ENCODE measurements around the gene SYNGAP1. TPM values are rescaled to one million over a fixed set of nuclear protein-coding genes. Genes with fewer than 3 reads are reported as not detected.

SYNGAP1 gene
- total and polyA plus RNA-seq, 2 experiments from 2014 or later: 13.9 to 45.0 TPM

DNA sequence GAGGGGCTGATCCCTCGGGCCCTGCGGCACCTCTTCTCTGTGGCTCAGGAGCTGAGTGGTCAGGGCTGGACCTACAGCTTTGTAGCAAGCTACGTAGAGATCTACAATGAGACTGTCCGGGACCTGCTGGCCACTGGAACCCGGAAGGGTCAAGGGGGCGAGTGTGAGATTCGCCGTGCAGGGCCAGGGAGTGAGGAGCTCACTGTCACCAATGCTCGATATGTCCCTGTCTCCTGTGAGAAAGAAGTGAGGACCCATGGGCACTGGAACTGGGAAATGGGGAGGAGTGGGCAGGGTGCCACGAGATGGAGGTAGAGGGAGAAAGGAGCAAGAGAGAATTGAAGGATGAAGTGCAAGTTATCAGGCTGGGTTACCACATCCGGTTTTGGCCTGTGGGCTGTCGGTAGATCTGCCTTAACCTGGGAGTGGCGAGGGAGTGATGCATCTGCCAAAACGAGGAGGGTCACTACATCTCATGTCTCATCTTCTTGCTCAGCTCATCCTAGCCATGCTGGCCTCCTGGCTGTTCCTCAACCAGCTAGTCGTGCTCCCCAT is 14.4 kb upstream of the SYNGAP1 start (continued):
- TF ChIP-seq, protein P1, sequence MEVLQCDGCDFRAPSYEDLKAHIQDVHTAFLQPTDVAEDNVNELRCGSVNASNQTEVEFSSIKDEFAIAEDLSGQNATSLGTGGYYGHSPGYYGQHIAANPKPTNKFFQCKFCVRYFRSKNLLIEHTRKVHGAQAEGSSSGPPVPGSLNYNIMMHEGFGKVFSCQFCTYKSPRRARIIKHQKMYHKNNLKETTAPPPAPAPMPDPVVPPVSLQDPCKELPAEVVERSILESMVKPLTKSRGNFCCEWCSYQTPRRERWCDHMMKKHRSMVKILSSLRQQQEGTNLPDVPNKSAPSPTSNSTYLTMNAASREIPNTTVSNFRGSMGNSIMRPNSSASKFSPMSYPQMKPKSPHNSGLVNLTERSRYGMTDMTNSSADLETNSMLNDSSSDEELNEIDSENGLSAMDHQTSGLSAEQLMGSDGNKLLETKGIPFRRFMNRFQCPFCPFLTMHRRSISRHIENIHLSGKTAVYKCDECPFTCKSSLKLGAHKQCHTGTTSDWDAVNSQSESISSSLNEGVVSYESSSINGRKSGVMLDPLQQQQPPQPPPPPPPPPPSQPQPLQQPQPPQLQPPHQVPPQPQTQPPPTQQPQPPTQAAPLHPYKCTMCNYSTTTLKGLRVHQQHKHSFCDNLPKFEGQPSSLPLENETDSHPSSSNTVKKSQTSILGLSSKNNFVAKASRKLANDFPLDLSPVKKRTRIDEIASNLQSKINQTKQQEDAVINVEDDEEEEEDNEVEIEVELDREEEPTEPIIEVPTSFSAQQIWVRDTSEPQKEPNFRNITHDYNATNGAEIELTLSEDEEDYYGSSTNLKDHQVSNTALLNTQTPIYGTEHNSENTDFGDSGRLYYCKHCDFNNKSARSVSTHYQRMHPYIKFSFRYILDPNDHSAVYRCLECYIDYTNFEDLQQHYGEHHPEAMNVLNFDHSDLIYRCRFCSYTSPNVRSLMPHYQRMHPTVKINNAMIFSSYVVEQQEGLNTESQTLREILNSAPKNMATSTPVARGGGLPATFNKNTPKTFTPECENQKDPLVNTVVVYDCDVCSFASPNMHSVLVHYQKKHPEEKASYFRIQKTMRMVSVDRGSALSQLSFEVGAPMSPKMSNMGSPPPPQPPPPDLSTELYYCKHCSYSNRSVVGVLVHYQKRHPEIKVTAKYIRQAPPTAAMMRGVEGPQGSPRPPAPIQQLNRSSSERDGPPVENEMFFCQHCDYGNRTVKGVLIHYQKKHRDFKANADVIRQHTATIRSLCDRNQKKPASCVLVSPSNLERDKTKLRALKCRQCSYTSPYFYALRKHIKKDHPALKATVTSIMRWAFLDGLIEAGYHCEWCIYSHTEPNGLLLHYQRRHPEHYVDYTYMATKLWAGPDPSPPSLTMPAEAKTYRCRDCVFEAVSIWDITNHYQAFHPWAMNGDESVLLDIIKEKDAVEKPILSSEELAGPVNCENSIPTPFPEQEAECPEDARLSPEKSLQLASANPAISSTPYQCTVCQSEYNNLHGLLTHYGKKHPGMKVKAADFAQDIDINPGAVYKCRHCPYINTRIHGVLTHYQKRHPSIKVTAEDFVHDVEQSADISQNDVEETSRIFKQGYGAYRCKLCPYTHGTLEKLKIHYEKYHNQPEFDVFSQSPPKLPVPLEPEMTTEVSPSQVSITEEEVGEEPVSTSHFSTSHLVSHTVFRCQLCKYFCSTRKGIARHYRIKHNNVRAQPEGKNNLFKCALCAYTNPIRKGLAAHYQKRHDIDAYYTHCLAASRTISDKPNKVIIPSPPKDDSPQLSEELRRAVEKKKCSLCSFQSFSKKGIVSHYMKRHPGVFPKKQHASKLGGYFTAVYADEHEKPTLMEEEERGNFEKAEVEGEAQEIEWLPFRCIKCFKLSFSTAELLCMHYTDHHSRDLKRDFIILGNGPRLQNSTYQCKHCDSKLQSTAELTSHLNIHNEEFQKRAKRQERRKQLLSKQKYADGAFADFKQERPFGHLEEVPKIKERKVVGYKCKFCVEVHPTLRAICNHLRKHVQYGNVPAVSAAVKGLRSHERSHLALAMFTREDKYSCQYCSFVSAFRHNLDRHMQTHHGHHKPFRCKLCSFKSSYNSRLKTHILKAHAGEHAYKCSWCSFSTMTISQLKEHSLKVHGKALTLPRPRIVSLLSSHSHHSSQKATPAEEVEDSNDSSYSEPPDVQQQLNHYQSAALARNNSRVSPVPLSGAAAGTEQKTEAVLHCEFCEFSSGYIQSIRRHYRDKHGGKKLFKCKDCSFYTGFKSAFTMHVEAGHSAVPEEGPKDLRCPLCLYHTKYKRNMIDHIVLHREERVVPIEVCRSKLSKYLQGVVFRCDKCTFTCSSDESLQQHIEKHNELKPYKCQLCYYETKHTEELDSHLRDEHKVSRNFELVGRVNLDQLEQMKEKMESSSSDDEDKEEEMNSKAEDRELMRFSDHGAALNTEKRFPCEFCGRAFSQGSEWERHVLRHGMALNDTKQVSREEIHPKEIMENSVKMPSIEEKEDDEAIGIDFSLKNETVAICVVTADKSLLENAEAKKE (CRISPR knock-in tag; IDR thresholded peaks at IDR 0.05): no peak

DNA sequence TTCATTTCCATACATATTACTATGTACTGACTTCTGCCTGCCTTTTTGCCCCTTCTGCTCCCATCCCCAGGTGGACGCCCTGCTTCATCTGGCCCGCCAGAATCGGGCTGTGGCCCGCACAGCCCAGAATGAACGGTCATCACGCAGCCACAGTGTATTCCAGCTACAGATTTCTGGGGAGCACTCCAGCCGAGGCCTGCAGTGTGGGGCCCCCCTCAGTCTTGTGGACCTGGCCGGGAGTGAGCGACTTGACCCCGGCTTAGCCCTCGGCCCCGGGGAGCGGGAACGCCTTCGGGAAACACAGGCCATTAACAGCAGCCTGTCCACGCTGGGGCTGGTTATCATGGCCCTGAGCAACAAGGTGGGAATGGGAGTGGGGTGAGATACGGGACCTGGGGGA is 13.7 kb upstream of the SYNGAP1 start:
- Histone ChIP-seq H3K27me3 (ENCODE audit: insufficient read depth) (no peaks in the 10 kb centered on the region), H3K4me3 (no peak overlapping the region), H2AFZ (no peak overlapping the region), H3K4me1 (ENCODE audit: insufficient read depth) (peaks cover 5% of the 10 kb centered on the region; the same call in 1 of the 2 replicates), H3K79me2 (replicated peaks; ENCODE audit: insufficient read depth) (0 out of 2 replicates have a peak, but pooled peaks cover 4% of the 10 kb centered on the region), H4K20me1 (replicated peaks; ENCODE audit: insufficient read depth) (peaks cover 4% of the 10 kb centered on the region; the same call in 1 of the 2 replicates), H3K27ac (ENCODE audit: low read depth) (no peak overlapping the region), H3K36me3 (ENCODE audit: insufficient read depth) (peaks cover 46% of the 10 kb centered on the region), H3K9me2 (ENCODE audit: insufficient read depth) (no peaks in the 10 kb centered on the region), H3F3A (replicated peaks; ENCODE audit: low read depth) (peaks cover 11% of the 10 kb centered on the region), H3K4me2 (no peak overlapping the region)
- no peak overlapping the region for H3K27ac Mint-ChIP-seq
- no peak overlapping the region for H3K4me3 Mint-ChIP-seq
- ATAC-seq (no peak), DNase-seq (ENCODE audit: low spot score) (no peak)
- H3K4me1 Mint-ChIP-seq: peaks cover 13% of the 10 kb centered on the region
- peaks cover 63% of the 10 kb centered on the region for H3K36me3 Mint-ChIP-seq (ENCODE audit: low read depth)
- H3K9me3 Mint-ChIP-seq: no peaks in the 10 kb centered on the region
- H3K27me3 Mint-ChIP-seq (ENCODE audit: insufficient read depth, low read depth, poor library complexity): peaks cover 7% of the 10 kb centered on the region
- TF ChIP-seq POLR2AphosphoS5 (IDR thresholded peaks at IDR 0.05; ENCODE audit: low read depth) (no peak), STAT1 (IDR thresholded peaks at IDR 0.05; ENCODE audit: unreplicated experiment) (no peak), ZNF331 (CRISPR knock-in tag; IDR thresholded peaks at IDR 0.05; ENCODE audit: low read depth) (no peak), CREB1 (CRISPR knock-in tag; IDR thresholded peaks at IDR 0.05; ENCODE audit: low read depth) (no peak), NANOG (IDR thresholded peaks at IDR 0.05; ENCODE audit: borderline replicate concordance) (no peak), ZNF114 (CRISPR knock-in tag; IDR thresholded peaks at IDR 0.05) (no peak), EZH2 (IDR thresholded peaks at IDR 0.05; ENCODE audit: low read depth, unreplicated experiment) (no peak)
- TF ChIP-seq, protein P2, sequence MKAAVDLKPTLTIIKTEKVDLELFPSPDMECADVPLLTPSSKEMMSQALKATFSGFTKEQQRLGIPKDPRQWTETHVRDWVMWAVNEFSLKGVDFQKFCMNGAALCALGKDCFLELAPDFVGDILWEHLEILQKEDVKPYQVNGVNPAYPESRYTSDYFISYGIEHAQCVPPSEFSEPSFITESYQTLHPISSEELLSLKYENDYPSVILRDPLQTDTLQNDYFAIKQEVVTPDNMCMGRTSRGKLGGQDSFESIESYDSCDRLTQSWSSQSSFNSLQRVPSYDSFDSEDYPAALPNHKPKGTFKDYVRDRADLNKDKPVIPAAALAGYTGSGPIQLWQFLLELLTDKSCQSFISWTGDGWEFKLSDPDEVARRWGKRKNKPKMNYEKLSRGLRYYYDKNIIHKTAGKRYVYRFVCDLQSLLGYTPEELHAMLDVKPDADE (IDR thresholded peaks at IDR 0.05): no peak
- TF ChIP-seq, protein P1 (CRISPR knock-in tag; IDR thresholded peaks at IDR 0.05): no peak

All from GM23338 (cell line).